Inferior parietal cortex (tissue), 1 donor: ENCODE measurements around the gene MBP.
"Not testable (repeated sequence)": the region's sequence is repeated elsewhere in the genome, so short reads cannot be mapped to it uniquely, and the experiment has no call there.

Experiments used
- DNase-seq: peaks from one replicate; pipeline ENCODE4 v3.0.0-alpha.2; 2016; ENCODE audit errors: extremely low spot score

The MBP gene

GRCh38 chr18:77022556-77022955, 110.0 kb downstream of the MBP start:
- DNase-seq: no peak

- no peak for DNase-seq
Measured at GRCh38 chr18:77022116-77022515, 110.5 kb downstream of the MBP start.

DNA sequence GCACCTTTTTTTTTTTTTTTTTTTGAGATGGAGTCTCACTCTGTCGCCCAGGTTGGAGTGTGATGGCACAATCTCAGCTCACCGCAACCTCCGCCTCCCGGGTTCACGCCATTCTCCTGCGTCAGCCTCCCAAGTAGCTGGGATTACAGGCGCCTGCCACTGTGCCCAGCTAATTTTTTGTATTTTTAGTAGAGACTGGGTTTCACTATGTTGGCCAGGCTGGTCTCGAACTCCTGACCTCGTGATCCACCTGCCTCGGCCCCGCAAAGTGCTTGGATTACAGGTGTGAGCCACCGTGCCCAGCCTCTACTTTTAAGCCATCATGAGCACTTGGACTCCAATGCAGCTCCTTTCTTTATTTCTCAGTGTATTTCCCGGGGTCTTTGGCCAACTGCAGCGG, 111.1 kb downstream of the MBP start:
- not testable (repeated sequence) for DNase-seq

- no peak for DNase-seq
Measured at GRCh38 chr18:77021075-77021474, 111.5 kb downstream of the MBP start.

GRCh38 chr18:77020561-77020960, 112.0 kb downstream of the MBP start:
- DNase-seq: no peak

GRCh38 chr18:77019641-77020040, 112.9 kb downstream of the MBP start:
- no peak for DNase-seq

DNA sequence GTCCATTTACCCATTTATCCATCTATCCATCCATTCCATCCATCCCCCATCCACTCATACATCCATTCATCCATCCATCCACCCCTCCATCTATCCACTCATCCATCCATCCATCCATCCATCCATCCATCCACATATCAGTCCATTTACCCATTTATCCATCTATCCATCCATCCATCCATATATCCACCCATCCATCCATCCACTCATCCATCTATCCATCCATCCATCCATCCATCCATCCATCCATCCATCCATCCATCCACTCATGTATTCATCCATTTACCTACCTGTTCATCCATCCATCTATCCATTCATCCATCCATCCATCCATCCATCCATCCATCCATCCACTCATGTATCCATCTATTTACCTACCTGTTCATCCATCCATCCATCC, 113.9 kb downstream of the MBP start:
- not testable (repeated sequence) for DNase-seq

DNA sequence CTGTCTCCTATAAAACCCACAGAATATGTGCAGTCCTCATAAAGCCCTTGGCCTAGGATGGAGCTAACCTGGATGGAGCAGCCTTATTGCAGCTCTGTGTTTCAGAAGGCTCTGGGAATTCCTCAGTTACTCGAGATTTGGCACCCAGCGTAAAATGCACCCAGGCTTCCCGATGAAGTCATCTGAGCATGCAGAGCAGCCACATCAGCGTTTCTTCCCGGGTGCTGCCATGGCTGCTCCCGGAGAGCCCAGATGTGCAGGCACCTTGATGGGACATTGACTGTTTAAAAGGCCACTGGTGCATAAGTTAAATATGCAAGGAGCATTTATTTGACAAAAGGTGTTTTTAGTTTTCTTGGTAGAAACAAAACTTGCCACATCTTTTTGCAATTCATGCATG, 115.2 kb downstream of the MBP start:
- DNase-seq: no peak

DNA sequence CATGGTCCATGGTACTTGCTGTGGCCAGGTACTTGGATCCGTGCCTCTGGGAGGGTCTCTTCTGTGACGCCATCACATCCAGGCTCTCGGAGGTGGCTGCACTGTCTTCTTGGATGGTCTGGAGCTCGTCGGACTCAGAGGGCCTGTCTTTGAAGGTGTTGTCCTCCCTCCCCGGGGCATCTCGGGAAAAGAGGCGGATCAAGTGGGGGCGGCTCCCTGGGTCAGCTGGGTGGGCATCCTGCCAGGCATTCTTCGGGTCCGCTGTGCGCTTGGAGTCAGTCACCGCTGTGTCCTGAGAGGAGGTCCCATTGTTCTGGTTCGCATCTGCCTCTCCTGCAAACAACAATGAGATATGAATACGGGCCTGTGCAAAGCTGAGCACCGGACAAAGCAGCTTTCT, 115.6 kb downstream of the MBP start:
- peak; percentile 90 for DNase-seq

DNA sequence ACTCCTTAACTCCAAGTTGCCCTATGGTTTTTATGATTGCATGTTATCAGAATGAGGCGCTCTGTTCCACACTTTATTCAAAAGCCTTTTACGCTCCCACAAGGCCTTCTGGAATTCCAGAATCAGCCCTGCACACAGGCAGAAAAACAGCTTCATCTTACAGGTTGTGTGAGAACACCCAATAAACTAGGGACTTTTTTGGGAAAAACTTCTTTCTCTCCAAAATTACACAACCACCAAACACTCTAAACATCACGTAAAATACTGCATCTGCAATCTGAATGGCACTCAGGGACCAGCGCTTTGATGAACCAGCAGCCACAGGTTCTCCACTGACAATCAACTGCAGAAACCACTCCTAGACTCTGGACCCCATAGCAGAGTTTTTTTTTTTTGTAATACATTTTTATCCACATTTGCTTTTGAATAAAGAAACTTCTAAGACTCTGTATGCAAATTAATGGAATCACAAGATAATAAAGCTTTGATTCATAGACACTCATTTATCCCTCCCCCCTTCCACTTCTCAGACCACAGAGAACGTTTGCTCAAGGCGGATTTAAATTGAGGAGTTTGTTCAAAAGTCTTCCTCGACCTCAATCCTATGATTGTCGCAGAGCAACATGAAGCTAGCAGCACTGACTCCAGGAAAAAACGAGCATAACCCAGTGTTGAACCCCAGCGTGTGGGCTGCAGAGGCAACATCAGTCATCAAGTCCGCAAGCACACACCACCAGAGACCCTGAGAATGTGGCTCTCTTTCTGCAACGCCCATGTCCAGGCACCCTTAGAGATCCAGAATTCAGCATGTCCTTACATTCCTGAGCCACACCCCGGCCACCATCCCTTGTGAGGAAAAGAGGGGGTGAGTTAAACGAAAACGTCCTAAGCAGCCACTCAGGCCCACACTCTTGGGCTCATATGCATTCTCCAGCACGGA, 116.5 kb downstream of the MBP start:
- no peak for DNase-seq

GRCh38 chr18:77015169-77015568, 117.4 kb downstream of the MBP start:
- no peak for DNase-seq

DNA sequence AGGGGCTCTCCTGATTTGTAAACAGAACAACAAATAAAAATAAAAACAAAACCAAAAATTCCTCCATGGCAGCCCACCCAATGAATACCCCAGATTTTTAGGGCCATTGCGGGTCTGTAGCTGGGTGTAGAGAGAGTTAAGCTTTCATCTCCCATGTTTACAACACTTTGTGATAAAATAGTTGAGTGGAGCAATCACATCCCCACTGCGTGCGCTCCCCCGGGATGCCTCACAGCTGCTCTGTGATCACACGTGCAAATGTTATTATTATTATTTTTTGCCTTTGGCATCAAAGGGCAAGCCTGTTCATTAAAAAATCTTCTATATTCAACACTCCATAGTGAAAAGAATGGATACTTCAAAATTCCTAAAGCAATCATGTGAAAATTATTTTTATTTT, 118.0 kb downstream of the MBP start:
- no peak for DNase-seq

- DNase-seq: peak; percentile 59
Measured at GRCh38 chr18:77013811-77014521, 118.6 kb downstream of the MBP start.

- DNase-seq: no peak
Measured at GRCh38 chr18:77012806-77013541, 119.6 kb downstream of the MBP start.

DNA sequence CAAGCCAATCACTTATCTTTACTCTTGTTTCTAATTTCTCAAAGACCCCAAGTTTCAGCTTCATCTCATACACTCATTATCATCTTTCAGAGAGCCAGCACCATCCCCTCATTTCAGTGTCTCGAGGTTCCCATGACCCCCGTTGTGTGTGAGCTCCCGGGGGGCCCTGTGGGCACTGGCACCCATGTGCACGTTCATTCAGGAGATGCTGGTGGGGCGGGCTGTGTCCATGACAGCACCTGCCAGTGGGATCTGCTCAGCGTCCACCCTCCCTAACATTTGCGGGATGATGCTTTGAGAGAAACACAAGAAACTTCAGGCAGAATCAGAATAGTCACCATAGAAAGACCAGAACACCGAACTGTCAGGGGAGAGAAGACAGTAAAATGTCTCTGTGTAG, 120.5 kb downstream of the MBP start:
- no peak for DNase-seq

GRCh38 chr18:77009675-77010074, 122.9 kb downstream of the MBP start:
- DNase-seq: no peak

DNA sequence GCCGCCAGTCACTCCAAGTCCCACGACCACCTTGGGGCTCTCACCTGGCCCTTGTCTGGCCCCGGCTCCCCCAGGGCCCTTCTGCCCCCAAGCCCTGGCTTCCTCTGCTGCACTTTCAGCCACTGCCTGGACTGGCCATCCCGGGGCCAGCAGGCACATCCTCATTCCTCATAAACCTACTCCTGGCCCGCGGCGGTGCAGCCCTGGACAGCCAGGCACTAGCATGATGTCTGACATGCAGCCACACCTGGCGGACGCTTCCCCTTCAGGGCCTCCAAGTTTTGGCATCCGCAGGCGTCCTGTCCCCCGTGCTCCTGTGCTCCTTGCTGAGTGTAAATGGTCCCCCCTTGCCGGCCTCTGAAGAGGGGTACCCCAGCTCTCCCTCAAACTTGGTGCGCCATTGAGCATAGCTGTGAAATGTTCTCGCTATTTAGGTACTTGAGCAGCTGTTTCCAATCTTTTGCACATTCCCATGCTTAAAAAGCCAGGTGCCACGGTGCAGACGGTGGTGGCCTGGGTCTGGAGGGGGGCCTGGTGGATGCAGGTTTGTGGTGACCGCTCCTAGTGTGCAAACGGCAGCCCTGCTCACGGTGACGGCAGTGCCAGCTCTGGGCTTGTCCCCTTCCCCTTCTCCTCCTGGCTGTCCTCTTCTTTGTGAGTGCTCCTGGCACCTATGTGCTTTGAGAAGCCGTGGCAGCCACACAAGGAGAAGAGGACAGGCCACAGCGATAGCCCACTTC, 123.8 kb downstream of the MBP start:
- DNase-seq: no peak

- DNase-seq: no peak
Measured at GRCh38 chr18:77008006-77008405, 124.6 kb downstream of the MBP start.

DNA sequence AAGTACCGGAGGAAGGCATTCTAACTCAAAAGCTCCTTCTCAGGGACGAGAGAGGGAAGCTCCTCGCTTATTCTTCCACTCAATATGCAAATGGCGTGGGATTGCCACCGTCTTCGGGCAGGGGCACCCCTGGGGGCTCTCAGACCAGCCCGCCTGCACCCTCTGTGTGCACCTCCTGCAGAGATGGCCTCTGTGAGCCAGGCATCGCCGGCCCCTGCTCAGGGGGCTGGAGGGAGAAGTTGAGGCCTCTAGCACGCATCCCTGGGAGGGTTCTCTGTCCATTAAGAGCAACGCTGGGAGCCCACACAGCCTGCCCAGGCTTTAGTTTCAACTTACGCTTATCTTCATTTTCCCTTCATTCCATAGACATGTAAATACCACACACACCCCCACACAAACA, 125.3 kb downstream of the MBP start:
- DNase-seq: no peak

DNA sequence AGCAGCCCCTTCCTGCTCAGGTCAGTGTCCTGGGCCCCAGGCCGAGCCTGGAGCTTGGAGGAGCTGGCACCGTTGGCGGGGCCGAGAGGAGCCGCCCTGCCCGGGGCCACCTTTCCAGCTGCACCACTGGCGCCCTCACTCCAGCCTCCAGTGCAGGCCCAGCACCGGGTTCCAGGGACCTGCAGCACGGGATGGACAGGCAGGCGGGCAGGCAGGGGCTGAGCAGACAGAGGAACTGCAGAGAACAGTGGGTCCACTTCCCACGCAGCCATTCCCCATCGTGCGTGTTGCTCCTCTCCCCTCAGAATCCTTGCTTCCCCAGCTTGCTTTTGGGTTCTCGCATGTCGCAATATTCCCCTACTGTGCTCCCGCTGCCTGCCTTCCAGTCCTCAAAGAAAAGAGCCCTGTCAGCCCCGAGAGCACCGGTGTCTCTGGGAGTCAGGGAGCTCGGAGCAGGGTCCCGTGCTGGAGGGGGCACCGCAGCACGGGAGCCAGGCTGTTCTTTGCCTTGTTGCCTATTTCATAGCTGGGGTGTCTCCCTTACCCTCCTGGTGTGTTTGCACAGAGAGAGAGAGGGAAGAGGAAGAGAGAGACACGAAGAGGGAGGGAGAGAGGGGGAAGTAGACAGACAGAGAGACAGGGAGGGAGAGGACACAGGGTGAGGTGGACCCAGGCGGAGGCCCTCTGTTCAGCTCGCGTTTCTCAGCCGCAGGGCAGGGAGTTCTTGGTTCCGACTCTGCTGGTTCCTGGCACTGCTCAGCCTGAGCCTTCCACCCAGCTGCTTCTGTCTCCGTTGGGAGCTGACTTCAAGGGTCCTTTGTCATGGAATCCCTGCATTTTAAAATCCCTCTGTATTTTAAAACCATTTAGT, 126.0 kb downstream of the MBP start:
- DNase-seq: no peak
